ENCODE data around the gene GALNT17.

Gene GALNT17

DNA sequence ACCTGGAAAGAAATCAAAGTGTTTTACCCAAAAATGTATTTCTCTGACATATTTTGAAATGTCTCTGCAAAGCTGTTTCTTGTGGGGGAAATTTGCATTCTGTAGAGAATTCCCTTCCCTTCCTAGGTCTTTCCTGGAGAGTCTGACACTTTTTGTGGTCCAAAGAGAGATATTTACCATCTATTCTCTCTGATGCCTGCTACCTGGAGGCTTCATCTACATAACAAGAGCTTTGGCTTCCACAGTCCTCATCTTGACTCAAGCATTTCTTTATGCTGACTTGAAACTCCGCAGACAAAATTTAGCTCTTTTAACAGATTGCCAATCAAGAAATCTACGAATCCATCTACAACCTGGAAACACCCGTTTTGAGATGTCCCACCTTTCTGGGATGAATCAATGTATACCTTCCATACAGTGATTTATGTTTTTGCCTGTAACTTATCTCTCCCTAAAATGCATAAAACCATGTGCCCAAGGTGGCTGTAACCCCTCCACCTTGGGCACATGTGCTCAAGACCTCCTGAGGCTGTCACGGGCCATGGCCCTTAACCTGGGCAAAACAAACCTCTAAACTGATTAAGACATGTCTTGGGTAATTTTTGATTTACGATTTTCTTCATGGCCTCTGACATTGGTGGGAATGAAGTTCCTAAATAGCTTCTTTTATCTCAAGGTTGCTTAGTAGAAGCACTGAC, 334.7 kb downstream of the GALNT17 start:
- DNase-seq: no peak

DNA sequence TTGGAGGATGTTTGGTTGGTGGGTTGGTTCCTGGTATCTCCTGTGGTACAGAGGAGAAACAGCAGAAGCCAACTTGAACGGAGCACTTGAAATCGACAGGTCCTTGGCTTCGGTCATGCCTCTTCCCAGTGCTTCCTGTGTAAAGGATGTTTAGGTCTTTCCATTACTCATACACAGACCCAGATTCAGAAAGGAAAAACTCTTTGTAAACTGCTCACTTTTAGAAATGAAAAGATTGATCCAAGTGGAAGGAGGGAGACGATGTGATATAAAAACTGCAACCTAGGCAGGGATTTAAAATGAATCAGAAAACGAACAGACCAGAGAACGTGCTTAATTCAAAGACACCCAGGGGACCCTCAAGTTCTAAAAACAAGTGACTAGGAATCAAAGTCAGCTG, 338.4 kb downstream of the GALNT17 start:
- no peak for DNase-seq

DNA sequence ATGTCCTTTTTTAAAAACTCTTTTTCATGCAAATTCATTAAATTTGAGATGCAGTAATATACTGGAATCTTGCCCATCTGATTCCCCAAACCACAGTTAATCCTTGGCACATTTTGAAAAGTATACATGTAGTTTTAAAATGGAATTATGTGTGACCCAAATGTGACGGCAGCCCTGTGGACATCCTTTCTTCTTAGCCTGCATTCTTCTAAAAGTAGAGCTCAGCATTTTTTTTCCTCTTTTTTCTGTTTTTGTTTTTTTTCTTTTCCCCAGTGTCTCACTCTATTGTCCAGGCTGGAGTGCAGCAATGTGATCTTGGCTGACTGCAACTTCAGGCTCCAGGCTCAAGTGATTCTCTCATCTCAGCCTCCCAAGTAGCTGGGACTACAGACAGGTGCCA, 338.9 kb downstream of the GALNT17 start:
- DNase-seq: no peak

DNA sequence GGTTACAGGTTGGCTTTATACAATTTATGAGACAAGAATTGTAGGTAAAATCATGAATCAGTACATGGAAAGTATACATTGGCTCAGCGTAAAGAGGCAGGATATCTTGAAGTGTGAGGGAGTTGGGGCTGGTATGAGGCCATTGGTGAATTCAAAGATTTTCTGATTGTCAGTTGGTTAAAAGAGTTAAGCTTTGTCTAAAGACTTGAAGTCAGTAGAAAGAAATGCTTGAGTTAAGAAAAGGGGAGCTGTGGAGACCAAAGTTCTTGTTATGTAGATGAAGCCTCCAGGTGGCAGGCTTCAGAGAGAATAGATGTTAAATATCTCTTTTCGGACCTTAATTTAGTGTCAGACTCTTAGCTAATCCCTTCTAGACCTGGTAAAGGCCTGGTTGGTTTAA, 341.0 kb downstream of the GALNT17 start:
- DNase-seq: no peak

DNA sequence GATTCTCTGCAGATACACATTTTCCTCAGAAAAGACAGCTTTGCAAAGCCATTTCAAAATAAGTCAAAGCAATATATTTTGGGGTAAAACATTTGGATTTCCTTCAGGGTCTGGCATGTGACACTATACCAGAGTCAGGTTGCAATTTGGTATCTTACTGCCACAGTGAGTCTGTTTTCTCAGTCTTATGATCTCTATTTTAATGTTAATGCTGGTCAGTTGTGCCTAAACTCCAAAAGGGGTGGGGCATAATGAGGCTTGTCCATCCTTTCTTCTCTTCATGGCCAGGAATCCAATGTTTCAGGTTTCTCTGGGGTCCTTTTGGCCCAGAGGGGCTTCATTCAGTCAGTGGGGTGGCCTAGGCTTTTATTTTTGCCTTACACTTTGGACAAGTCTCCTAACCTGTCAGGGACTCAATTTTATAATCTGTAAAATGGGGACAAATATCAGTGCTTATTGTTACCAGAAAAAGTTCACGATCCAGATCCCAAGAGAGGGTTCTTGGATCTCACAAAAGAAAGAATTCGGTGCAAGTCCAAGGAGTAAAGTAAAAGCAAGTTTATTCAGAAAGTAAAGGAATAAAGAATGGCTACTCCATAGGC, 341.5 kb downstream of the GALNT17 start:
- DNase-seq: no peak

DNA sequence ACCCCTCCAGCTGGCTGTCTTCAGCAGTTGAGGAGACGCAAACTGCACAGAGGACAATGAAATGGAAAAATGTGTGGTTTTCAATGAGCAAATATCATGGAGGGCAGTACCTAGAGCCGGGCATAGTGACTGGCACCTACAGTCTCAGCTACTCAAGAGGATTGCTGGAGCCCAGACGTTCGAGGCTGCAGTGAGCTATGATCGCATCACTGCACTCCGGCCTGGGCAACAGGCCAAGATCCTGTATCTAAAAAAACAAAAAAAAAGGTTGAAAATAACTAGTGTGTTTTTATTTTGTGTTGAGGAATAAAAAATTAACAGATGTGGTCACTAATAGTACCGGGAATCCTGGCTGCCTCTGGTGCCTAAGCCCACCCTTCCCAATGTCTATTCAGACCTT, 345.5 kb downstream of the GALNT17 start:
- DNase-seq: no peak

DNA sequence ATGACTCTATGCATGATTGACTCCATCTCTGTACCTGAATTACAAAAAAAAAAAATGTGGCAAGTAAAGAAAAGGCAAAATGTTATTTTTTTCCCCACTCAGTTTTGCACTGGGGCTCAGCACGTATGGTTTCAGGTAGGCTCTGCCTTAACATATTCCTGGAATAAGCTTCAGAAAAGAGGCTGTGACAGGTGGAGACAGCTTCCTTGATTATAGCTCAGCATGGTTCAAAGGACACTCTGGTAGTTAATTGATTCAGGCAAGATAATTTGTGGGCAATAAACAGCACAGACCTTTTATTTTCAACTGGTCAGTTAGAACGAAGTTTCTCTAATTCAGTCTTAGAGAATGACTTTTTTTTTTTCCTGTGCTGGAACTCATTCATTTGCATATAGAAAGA, 347.3 kb downstream of the GALNT17 start:
- no peak for DNase-seq

DNA sequence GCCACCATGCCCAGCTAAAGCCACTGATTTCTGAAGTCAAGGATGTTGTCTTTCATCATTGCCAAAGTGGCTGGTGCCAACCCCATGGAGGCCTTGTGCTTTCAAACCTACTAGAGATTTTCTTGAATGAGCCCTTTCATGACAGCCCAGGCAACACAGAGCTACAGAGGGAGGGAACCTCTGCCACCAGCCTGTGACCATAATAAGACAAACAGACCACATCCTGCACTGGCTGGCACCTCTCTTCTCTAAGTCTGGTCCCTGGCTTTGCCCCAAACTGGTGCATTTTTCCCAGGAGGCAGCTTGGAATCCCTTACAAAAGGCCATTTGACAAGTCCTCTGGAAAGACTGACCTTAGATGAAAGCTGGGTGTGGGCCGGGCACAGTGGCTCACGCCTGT, 348.8 kb downstream of the GALNT17 start:
- DNase-seq: no peak

DNA sequence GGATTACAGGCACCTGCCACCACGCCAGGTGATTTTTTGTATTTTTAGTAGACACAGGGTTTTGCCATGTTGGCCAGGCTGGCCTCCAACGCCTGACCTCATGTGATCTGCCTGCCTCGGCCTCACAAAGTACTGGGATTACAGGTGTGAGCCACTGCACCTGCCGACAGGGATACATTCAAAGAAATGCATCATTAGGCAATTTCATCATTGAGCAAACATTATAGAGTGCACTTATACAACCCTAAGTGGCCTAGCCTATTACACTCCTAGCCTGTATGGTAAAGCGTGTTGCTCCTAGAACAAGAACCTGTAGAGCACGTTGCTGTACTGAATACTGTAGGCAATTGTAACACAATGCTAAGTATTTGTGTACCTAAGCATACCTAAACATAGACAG, 350.3 kb downstream of the GALNT17 start:
- DNase-seq: no peak

DNA sequence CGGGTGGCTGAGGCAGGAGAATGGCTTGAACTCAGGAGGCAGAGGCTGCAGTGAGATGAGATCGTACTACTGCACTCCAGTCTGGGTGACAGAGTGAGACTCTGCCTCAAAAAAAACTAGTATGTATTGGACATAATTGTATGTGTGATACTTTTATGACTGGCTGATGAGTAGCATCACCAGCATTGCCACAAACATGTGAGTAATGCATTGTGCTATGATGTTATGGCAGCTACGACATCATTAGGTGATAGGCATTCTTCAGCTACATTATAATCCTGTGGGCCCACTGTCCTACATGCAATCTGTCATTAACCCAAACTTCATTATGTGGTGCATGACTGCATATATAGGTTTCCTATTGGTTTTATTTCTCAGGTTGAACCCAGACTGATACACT, 352.4 kb downstream of the GALNT17 start:
- DNase-seq: no peak

DNA sequence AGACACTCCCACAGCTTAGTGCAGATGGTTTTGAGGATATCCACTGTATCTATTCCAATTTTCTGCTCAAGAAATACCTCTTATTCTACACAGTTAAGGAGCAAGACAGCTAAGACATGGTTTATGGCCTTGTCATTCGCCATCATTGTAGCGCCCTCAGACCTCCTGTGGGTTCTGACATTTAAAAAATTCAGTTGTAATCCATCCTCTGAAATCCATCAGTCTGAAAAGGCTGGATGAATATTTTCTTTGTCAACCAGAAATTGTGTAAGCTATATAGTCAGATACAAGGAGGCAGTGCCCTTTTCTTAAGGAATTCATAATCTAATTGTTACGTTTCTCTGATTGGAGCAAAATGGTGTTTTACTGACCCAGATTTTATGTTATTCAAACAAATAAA, 353.6 kb downstream of the GALNT17 start:
- no peak for DNase-seq

DNA sequence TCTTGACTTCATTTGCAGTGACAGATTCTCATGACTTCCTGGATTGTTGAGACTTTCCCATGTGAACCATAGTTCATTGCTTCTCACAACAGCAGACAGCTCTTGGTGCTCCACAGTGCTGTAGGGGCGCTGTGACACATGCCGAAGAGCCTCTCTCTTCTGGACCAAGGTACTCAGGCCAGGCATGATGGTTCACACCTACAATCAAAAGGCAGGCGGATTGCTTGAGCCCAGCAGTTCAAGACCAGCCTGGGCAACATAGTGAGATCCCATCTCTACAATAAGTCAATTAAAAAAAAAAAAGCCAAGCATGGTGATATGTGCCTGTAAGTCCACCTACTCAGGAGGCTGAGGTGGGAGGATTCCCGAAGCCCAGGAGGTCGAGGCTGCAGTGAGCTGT, 354.5 kb downstream of the GALNT17 start:
- DNase-seq: no peak

DNA sequence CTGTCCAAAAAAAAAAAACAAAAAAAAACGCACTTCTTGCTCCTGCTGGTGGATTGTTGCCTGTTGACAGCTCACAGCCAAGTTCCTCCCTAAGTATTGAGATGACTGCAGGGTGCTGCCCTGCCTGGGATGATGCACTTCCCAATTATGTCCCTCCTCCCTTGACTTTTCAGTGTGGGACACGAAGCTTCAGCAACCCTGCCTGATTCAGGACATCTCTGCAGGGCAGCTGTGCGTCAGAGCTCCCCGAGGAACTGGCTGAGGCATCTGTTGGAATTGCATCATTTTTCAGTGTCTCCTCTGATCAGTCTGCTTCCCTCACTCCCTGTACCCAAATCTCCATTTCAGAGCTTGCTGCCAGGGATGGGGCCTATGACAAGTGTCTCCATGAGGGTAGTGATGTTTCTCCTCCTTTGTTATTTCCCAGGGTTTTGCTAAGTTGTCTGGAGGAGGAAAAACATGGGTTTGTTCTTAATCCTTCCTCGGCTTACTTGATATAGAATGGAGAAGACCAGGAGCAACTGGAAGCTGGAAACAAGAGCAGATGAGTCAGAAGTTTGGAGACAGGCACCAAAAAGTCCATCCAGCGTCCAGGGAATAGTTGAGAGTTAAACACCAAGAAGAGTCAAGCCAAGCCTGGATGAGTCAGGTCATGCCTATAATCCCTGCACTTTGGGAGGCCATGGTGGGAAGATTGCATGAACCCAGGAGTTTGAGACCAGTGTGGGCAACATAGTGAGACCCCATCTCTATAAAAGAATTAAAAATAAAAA, 355.1 kb downstream of the GALNT17 start:
- no peak for DNase-seq

DNA sequence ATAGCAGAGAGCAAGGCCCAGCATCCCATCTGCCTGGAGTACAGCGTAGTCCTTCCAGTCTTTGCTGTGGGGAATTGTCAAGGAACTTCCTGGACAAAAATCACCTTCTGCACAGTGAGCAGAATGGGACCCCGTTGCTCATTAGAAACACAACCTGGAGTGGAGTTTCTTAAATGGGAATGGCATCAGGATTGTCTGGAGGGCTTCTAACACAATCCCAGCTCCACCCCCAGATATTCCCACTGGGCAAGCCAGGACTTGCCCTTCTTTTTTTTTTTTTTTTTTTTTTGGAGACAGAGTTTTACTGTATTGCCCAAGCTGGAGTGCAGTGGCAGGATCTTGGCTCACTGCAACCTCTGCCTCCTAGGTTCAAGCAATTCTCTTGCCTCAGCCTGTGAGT, 356.4 kb downstream of the GALNT17 start:
- DNase-seq: no peak

DNA sequence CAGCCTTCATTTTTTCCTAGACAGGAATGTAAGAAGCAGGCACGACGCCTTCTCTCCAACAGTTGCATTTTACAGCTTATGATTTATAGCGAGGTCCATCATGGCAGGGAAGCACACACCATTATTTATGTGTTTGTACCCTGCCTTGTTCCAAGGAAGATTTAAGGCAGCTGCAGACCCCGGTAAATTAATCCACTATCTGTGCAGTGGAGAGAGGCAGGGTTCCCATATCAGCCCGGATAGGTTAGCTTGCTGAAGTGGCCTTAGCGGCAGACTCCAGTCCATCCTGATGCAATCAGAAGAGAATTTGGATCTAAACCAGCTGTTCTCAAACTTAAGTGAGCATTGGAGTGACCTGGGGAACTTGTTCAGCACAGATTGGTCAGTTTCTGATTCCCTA, 359.4 kb downstream of the GALNT17 start:
- DNase-seq: no peak

DNA sequence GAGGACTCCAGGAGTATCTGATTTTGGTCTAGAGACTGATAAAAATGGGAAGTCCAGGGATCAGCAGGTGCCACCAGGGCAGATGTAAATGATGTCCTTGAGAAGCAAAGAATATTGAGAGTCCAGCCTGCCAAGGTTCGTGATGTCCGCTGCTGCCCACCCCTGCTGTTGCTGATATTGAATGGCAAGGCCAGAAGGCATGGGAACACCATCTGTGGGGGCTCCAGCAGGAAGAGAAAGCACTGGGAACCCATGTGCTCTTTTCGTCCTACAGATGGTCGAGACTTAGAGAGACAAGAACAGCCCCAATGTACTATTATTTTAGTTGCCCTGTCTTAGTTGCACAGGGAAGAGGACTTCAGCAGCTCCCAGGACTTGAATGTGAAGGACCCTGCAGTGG, 363.9 kb downstream of the GALNT17 start:
- no peak for DNase-seq

DNA sequence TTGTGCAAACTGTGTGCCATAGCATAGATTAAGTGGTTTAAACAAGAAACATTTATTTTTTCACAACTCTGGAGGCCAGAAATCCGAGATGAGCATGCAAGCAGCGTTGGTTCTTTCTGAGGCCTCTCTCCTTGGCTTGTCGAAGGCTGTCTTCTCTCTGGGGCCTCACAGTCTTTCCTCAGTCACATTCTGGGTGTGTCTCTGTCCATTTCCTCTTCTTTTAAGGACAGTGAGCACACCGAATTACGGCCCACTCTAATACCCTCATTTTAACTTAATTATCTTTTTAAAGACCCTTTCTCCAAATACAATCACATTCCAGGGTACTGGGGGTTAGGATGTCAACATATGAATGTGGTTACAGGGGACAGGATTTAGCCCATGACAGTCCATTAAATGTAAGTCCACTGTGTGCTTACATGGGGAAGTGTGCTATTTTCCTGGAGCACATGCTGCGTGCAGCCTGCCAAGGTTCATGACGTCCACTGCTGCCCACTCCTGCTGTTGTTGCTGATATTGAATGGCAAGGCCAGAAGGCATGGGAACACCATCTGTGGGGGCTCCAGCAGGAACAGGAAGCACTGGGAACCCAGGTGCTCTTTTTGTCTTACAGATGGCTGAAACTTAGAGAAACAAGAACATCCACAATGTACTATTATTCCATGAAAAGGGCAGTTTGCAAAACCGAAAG, 365.5 kb downstream of the GALNT17 start:
- DNase-seq: no peak

DNA sequence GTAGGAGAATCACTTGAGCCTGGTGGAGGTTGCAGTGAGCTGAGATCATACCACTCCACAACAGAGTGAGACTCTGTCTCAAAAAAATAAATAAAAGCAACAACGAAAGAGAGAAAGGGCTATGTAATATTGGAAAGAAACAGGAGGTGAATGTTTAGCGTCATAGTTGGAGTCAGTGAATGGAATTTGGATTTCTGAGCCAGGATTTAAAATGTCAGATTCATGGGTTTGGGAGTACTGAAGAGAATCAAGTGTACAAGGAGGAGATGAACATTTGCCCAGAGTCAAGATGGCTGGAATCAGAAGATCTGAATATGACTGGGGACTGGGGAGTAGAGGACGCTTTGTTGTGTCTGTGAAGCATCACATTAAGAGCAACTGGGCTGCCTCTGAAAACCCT, 366.4 kb downstream of the GALNT17 start:
- no peak for DNase-seq

DNA sequence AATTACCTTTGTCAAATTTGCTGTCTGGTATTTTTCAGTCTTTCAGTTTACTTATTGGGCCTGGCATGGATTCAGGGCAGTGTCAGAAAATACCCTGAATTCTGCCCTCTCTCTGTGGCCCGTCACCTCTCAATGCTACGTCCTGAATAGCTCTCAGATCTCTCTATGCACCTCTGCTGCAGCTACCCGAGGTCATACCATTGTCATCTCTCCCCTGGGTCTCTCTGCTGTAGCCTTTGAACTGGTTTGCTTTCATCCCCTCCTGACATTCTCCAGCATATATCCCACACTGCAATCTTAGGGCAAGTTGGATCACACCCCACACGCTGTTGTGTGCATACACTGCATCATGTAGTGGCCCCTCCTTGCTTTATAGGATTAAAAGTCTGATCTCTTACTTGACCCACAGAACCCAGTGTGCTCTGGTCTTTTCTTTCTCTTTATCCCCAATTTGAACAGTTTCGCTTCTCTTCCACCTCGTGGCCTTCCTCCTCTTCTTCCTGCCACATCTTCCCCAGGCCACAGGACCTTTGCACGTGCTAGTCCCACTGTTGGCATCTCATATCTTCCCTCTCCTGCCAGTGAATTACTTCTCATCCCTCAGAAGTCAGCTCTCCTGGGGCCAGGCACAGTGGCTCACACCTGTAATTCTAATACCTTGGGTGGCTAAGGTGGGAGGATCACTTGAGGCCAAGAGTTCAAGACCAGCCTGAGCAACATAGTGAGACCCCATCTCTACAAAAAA, 372.9 kb downstream of the GALNT17 start:
- DNase-seq: no peak

DNA sequence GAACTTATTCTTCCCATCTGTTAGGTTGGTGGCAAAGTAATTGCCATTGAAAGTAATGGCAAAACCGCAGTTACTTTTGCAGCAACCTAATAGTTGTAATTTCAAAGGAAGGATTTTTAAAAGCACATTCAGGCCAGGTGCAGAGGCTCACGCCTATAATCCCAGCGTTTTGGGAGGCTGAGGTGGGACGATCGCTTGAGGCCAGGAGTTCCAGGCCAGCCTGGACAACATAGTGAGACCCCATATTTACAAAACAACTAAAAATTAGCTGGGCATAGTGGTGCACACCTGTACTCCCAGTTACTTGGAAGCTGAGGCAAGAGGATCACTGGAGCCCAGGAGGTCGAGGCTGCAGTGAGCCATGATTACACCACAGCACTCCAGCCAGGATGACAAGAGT, 374.9 kb downstream of the GALNT17 start:
- no peak for DNase-seq

DNA sequence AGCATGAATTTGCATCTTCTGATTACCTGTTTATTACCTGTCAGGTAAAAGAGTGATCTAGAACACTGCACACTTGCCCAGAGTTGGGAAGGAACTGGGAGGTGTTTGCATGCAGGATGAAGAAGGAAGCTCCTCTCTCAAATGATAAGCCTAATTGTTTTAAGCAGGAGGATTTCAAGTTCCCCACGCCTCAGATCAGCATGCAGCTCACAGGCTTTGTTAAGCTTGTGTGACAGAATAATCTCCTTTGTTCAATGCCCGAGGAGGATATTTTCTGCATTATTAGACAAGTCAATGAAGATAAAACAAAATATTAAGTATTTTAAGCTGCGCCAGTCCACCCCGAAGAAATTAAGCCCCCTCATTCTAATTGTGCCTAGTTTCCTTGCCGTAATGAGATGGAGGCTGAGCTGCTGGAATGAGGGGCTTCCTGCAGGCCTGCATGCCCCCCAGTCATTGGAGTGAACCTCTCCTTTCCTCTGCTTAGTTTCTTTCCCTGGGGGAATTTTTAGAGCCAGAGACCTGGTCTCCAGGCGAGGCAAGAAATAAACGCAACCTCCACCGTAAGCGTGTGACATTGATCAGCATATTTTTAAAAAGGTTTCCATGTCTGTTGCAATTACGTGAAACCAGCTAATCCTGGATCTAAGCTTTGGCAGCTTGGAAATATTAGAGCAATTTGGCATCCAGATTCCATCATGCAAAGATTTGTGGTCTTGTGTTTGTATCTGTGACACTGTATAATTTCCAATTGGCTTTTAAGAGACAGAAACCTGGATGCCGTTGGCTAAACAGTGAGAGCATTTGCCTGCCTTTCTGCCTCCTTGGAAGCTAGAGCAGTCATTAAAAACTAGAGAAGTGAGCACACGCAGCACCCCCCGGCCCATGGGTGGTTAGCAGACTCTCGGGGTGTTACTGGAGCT, 376.0 kb downstream of the GALNT17 start:
- DNase-seq: no peak

DNA sequence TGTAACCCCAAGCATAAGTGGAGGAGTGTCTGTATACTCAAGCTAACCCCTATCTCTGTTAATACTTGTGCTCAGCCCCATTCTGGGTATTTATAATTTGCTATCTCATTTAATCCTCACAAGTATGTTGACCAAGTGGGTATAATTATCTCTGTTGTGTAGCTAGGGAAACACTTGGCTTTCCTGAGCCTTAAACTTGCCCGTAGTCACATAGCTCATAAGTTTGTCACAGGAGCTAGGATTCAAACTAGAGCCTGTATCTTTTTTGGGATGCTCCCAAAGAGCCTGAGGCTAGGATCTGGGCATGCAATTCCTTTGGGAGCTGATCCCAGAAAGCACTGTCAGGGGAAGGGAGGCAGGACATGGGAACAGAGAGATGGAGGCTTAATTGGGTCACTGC, 377.4 kb downstream of the GALNT17 start:
- DNase-seq: no peak

Data from CD4-positive, alpha-beta T cell treated with Interleukin-17A for 1 hour (primary cell).